ENCODE results near the gene CCDC74A. TPM values are rescaled to one million over a fixed set of nuclear protein-coding genes. Genes with fewer than 3 reads are reported as not detected.
"Not testable (repeated sequence)": the region's sequence is repeated elsewhere in the genome, so short reads cannot be mapped to it uniquely, and the experiment has no call there.

CCDC74A gene
- total RNA-seq, 1 donor from 2014 or later, result 33.3 TPM

GRCh38 chr2:131516621-131517020 lies 11.1 kb upstream of the CCDC74A start:
- H3K4me3 ChIP-seq (ENCODE audit: low read depth, low read length); H3K36me3 ChIP-seq (ENCODE audit: control insufficient read depth, insufficient read depth, low read length); H3K27me3 ChIP-seq (ENCODE audit: control insufficient read depth, insufficient read depth, low read length); DNase-seq (ENCODE audit: low read depth): not testable (repeated sequence)
- TF ChIP-seq CTCF (IDR thresholded peaks at IDR 0.05; ENCODE audit: insufficient read depth, low read length, poor library complexity, severe bottlenecking), result peak; percentile 38

GRCh38 chr2:131517106-131517831 lies 10.4 kb upstream of the CCDC74A start:
- H3K36me3 ChIP-seq (ENCODE audit: control insufficient read depth, insufficient read depth, low read length), result no peaks in the 10 kb centered on the region
- DNase-seq (ENCODE audit: low read depth), result no peak
- H3K4me3 ChIP-seq (ENCODE audit: low read depth, low read length), result no peak overlapping the region
- H3K27me3 ChIP-seq (ENCODE audit: control insufficient read depth, insufficient read depth, low read length), result no peaks in the 10 kb centered on the region
- no peak for TF ChIP-seq CTCF (IDR thresholded peaks at IDR 0.05; ENCODE audit: insufficient read depth, low read length, poor library complexity, severe bottlenecking)

GRCh38 chr2:131517856-131518255 lies 9.8 kb upstream of the CCDC74A start:
- not testable (repeated sequence) for DNase-seq (ENCODE audit: low read depth); H3K27me3 ChIP-seq (ENCODE audit: control insufficient read depth, insufficient read depth, low read length); H3K36me3 ChIP-seq (ENCODE audit: control insufficient read depth, insufficient read depth, low read length); H3K4me3 ChIP-seq (ENCODE audit: low read depth, low read length)

- H3K27me3 ChIP-seq (ENCODE audit: control insufficient read depth, insufficient read depth, low read length); H3K4me3 ChIP-seq (ENCODE audit: low read depth, low read length); DNase-seq (ENCODE audit: low read depth); H3K36me3 ChIP-seq (ENCODE audit: control insufficient read depth, insufficient read depth, low read length): not testable (repeated sequence)
Measured at GRCh38 chr2:131518531-131518930, 9.2 kb upstream of the CCDC74A start.

GRCh38 chr2:131519466-131519865 lies 8.2 kb upstream of the CCDC74A start:
- Histone ChIP-seq H3K4me3 (ENCODE audit: low read depth, low read length) (no peak overlapping the region), H3K27me3 (ENCODE audit: control insufficient read depth, insufficient read depth, low read length) (no peaks in the 10 kb centered on the region), H3K36me3 (ENCODE audit: control insufficient read depth, insufficient read depth, low read length) (no peaks in the 10 kb centered on the region)
- no peak for TF ChIP-seq CTCF (IDR thresholded peaks at IDR 0.05; ENCODE audit: insufficient read depth, low read length, poor library complexity, severe bottlenecking)
- DNase-seq (ENCODE audit: low read depth), result no peak

- not testable (repeated sequence) for H3K36me3 ChIP-seq (ENCODE audit: control insufficient read depth, insufficient read depth, low read length); H3K27me3 ChIP-seq (ENCODE audit: control insufficient read depth, insufficient read depth, low read length); H3K4me3 ChIP-seq (ENCODE audit: low read depth, low read length); DNase-seq (ENCODE audit: low read depth)
Measured at GRCh38 chr2:131519871-131520470, 7.7 kb upstream of the CCDC74A start.

GRCh38 chr2:131520526-131520925 lies 7.2 kb upstream of the CCDC74A start:
- no peak for TF ChIP-seq CTCF (IDR thresholded peaks at IDR 0.05; ENCODE audit: insufficient read depth, low read length, poor library complexity, severe bottlenecking)
- Histone ChIP-seq H3K4me3 (ENCODE audit: low read depth, low read length) (no peak overlapping the region), H3K27me3 (ENCODE audit: control insufficient read depth, insufficient read depth, low read length) (no peaks in the 10 kb centered on the region), H3K36me3 (ENCODE audit: control insufficient read depth, insufficient read depth, low read length) (no peaks in the 10 kb centered on the region)
- no peak for DNase-seq (ENCODE audit: low read depth)

GRCh38 chr2:131521524-131521923 lies 6.2 kb upstream of the CCDC74A start:
- DNase-seq (ENCODE audit: low read depth); H3K4me3 ChIP-seq (ENCODE audit: low read depth, low read length); H3K27me3 ChIP-seq (ENCODE audit: control insufficient read depth, insufficient read depth, low read length); H3K36me3 ChIP-seq (ENCODE audit: control insufficient read depth, insufficient read depth, low read length): not testable (repeated sequence)
